Gastrocnemius medialis (tissue), 4 donors: Measurements from ENCODE around the gene ZCCHC14.

Experiments
- POLR2A ChIP-seq, 2 donors: fragments of 450-650 bp; IDR thresholded peaks; one replicate each; pipeline ENCODE4 v1.6.1; 2017; ENCODE audit warnings: antibody characterized with exemption in 2 of 2, mild to moderate bottlenecking in 2 of 2, moderate library complexity in 2 of 2
- TF ChIP-seq, protein P1 (sequence below), 5 experiments: fragments of 450-650 bp in 3 of 5; fragments of 200-600 bp in 2 of 5; sonication (generic) in 2 of 5; IDR thresholded peaks in 4 of 5; conservative IDR thresholded peaks in 1 of 5; 1 replicate in 4 of 5; 2 replicates in 1 of 5; pipeline ENCODE4 v1.5.1; 2016 to 2019; ENCODE audit warnings: antibody characterized with exemption in 5 of 5, mild to moderate bottlenecking in 3 of 5, moderate library complexity in 3 of 5

GRCh38 chr16:87505834-87506233 lies 13.0 kb upstream of the ZCCHC14 start:
- TF ChIP-seq, protein P1, sequence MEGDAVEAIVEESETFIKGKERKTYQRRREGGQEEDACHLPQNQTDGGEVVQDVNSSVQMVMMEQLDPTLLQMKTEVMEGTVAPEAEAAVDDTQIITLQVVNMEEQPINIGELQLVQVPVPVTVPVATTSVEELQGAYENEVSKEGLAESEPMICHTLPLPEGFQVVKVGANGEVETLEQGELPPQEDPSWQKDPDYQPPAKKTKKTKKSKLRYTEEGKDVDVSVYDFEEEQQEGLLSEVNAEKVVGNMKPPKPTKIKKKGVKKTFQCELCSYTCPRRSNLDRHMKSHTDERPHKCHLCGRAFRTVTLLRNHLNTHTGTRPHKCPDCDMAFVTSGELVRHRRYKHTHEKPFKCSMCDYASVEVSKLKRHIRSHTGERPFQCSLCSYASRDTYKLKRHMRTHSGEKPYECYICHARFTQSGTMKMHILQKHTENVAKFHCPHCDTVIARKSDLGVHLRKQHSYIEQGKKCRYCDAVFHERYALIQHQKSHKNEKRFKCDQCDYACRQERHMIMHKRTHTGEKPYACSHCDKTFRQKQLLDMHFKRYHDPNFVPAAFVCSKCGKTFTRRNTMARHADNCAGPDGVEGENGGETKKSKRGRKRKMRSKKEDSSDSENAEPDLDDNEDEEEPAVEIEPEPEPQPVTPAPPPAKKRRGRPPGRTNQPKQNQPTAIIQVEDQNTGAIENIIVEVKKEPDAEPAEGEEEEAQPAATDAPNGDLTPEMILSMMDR (IDR thresholded peaks at IDR 0.05 in 4 of 5, conservative IDR thresholded peaks at IDR 0.05 in 1 of 5): no peak
- TF ChIP-seq POLR2A (IDR thresholded peaks at IDR 0.05): no peak
